Esophagus (tissue), 2 donors: ENCODE data around the gene NCDN. TPM values are rescaled to one million over a fixed set of nuclear protein-coding genes. Genes with fewer than 3 reads are reported as not detected.
A peak's percentile ranks its signal among the peaks of the same experiment; 100 is the strongest.

Experiments used
- H3K27ac ChIP-seq, 2 donors: one replicate each; pipeline ENCODE4 v1.5.1; 2013; ENCODE audit warnings: low read depth in 2 of 2, mild to moderate bottlenecking in 2 of 2, inconsistent platforms in 1 of 2, low read length in 1 of 2, moderate library complexity in 1 of 2
- H3K27me3 ChIP-seq, 2 donors: one replicate each; pipeline ENCODE4 v1.6.1; 2013; ENCODE audit warnings: low read length in 2 of 2, control low read depth in 1 of 2, mild to moderate bottlenecking in 1 of 2; ENCODE audit not compliant: insufficient read depth in 2 of 2, control insufficient read depth in 1 of 2
- H3K36me3 ChIP-seq, 2 donors: one replicate each; pipeline ENCODE4 v1.6.1; 2013; ENCODE audit warnings: low read length in 1 of 2; ENCODE audit not compliant: control insufficient read depth in 2 of 2, insufficient read depth in 2 of 2
- H3K4me1 ChIP-seq, 2 donors: one replicate each; pipeline ENCODE4 v1.6.1; 2013; ENCODE audit warnings: low read length in 1 of 2; ENCODE audit not compliant: control insufficient read depth in 2 of 2, insufficient read depth in 2 of 2
- H3K4me3 ChIP-seq, 2 donors: one replicate each; pipeline ENCODE4 v1.5.1; 2013; ENCODE audit warnings: low read length in 2 of 2, mild to moderate bottlenecking in 2 of 2, low read depth in 1 of 2, moderate library complexity in 1 of 2
- H3K9me3 ChIP-seq, 2 donors: one replicate each; pipeline ENCODE4 v1.6.1; 2013; ENCODE audit warnings: mild to moderate bottlenecking in 2 of 2, low read depth in 1 of 2, low read length in 1 of 2, moderate library complexity in 1 of 2; ENCODE audit not compliant: control insufficient read depth in 2 of 2, insufficient read depth in 1 of 2
- WGBS, 2 donors: extraction: QIAGEN DNeasy Blood & Tissue Kit; methylation state at CpG; one replicate each; pipeline ENCODE4 v1.1.7; 2013; 5-methylcytosine and 5-hydroxymethylcytosine counted together
- polyA plus RNA-seq, 2 donors: library from polyadenylated mRNA; stranded (reverse); fragments of 200-250 nt; gene quantifications; one replicate each; pipeline ENCODE4 v1.2.3, GENCODE V29; 2013
- donor health status: healthy with polysubstance abuse.
- donor health status: Bipolar disorder and iron deficiency.

NCDN gene
- polyA plus RNA-seq = 1 to 10 TPM; 4.6 to 8.3 TPM

DNA sequence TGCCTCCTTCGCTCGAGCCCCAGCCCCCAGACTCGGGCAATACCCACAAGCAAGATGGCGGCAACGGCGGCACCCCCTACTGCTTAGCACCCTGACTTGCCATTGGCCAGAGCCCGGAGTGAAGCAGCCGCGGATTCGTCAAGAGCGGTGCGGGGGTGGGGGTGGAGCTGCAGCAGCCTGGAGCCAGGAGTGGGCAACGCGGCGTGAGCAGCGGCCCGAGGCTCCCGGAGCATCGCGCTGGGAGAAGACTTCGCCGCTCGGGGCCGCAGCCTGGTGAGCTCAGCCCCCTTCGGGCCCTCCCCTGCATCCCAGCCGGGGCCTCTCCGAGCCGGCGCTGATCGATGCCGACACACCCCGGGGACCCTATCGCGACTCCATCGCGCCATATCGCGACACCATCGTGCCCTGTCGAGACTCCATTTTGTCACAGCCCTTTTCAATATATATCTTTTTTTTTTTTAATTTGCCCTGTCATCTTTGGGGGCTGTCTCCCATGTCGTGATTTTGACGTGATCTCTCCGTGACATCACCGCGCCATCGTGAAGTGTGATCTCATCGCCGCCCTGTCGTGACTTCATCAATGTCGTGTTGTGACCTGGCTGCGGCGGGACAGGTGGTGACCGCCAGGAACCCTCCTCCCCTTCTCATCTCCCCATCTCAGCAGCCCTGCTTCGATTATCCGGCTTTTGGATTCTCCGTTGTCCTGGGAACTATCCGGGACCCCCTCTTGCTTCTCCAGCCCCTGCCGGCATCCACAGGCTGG lies at the start of gene NCDN:
NCDN (plus strand) TSS at position 189 of the 763 bp plus-strand sequence; CDS start at position 581, 392 bp downstream.
- Histone ChIP-seq H3K4me3 (peak within 1 kb of the TSS; percentile 83 to 94), H3K27ac (peak within 1 kb of the TSS; percentile 95 to 97), H3K9me3 (no peaks in the 10 kb centered on the region), H3K36me3 (peaks cover 2 to 4% of the 10 kb centered on the region in 2 donors), H3K27me3 (no peaks in the 10 kb centered on the region), H3K4me1 (peaks cover 12 to 14% of the 10 kb centered on the region in 2 donors)
- WGBS, 2 donors = 0% methylated on average over 56 to 58 of the region's 58 CpGs

GRCh38 chr1:35507947-35508346 lies 49.7 kb upstream of the NCDN start:
- H3K9me3 ChIP-seq = no peaks in the 10 kb centered on the region
- no peaks in the 10 kb centered on the region for H3K4me1 ChIP-seq
- no peaks in the 10 kb centered on the region for H3K27me3 ChIP-seq
- H3K4me3 ChIP-seq = no peak overlapping the region
- peaks cover 0 to 5% of the 10 kb centered on the region in 2 donors for H3K36me3 ChIP-seq
- no peak overlapping the region for H3K27ac ChIP-seq

GRCh38 chr1:35509558-35509957 lies 48.0 kb upstream of the NCDN start:
- no peaks in the 10 kb centered on the region for H3K27me3 ChIP-seq
- 90 to 91% methylated on average over 3 of the region's 3 CpGs for WGBS, 2 donors
- no peak overlapping the region for H3K4me3 ChIP-seq
- no peak overlapping the region for H3K27ac ChIP-seq
- H3K36me3 ChIP-seq = peaks cover 0 to 5% of the 10 kb centered on the region in 2 donors
- no peaks in the 10 kb centered on the region for H3K4me1 ChIP-seq
- H3K9me3 ChIP-seq = no peaks in the 10 kb centered on the region

- Histone ChIP-seq H3K9me3 (no peaks in the 10 kb centered on the region), H3K27ac (no peak overlapping the region), H3K27me3 (no peaks in the 10 kb centered on the region), H3K4me3 (no peak overlapping the region), H3K4me1 (no peaks in the 10 kb centered on the region), H3K36me3 (peaks cover 0 to 5% of the 10 kb centered on the region in 2 donors)
- WGBS, 2 donors = 94 to 99% methylated on average over 2 of the region's 2 CpGs
Measured at GRCh38 chr1:35511305-35511704, 46.3 kb upstream of the NCDN start.

- Histone ChIP-seq H3K27me3 (no peaks in the 10 kb centered on the region), H3K27ac (no peak overlapping the region), H3K4me1 (no peaks in the 10 kb centered on the region), H3K9me3 (no peaks in the 10 kb centered on the region), H3K4me3 (no peak overlapping the region), H3K36me3 (no peaks in the 10 kb centered on the region)
- 98% methylated on average over 3 of the region's 3 CpGs for WGBS, 2 donors
Measured at GRCh38 chr1:35518183-35518582, 39.4 kb upstream of the NCDN start.

DNA sequence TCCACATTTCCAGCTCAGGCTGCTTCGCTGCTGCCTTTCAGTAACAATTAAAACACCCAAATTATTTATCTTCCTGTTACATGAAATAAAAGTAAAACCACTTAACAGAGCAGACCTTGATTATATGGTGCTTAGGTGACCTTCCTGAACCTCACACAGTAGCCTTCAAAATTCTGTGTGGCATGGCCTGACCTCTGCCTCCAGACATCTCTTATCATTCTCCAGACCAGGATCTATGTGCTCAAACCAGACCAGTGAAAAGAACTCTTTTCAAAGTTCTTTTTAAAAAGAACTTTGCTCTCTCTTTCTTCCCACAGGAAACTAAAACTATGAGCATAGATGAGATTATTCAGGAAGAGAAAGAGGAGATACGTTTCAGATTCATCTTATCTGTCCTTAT lies 38.2 kb upstream of the NCDN start:
- no peak overlapping the region for H3K4me3 ChIP-seq
- H3K27ac ChIP-seq = no peak overlapping the region
- WGBS, 2 donors = 72 to 75% methylated on average over 2 of the region's 2 CpGs

DNA sequence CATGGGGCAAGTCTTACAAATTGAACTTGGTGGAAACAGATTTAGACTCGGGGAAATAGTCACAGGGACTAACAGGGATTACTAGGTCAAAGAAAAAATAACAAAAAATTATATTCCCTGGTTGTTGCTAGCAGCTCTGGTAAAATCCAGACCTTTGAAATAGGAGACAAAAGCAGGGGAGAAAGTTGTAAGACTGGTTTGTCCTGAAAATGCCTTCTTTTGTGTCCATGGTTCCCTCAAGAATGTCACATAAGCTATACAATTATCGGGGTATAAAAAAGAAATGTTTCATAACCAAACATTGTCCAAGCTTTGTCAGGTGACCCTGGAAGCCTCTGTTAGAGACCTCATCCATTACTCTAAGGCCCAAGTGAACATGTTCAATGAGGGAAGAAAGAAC lies 33.5 kb upstream of the NCDN start:
- Histone ChIP-seq H3K27me3 (no peaks in the 10 kb centered on the region), H3K9me3 (no peaks in the 10 kb centered on the region), H3K27ac (no peak overlapping the region), H3K36me3 (no peaks in the 10 kb centered on the region), H3K4me3 (no peak overlapping the region), H3K4me1 (no peaks in the 10 kb centered on the region)
- 56 to 63% methylated on average over 2 of the region's 2 CpGs for WGBS, 2 donors

More for the DNA sequence above, 38.2 kb upstream of the NCDN start:
- no peaks in the 10 kb centered on the region for H3K9me3 ChIP-seq
- H3K4me1 ChIP-seq = no peaks in the 10 kb centered on the region
- no peaks in the 10 kb centered on the region for H3K27me3 ChIP-seq
- H3K36me3 ChIP-seq = no peaks in the 10 kb centered on the region

GRCh38 chr1:35530168-35530567 lies 27.4 kb upstream of the NCDN start:
- Histone ChIP-seq H3K9me3 (peaks cover 0 to 4% of the 10 kb centered on the region in 2 donors), H3K36me3 (peaks cover 2 to 10% of the 10 kb centered on the region in 2 donors), H3K27me3 (no peaks in the 10 kb centered on the region), H3K4me3 (no peak overlapping the region), H3K27ac (no peak overlapping the region), H3K4me1 (no peaks in the 10 kb centered on the region)
- WGBS, 2 donors = 78% methylated on average over 5 of the region's 5 CpGs

- Histone ChIP-seq H3K9me3 (peaks cover 0 to 4% of the 10 kb centered on the region in 2 donors), H3K4me3 (no peak overlapping the region), H3K27ac (no peak overlapping the region), H3K27me3 (no peaks in the 10 kb centered on the region), H3K36me3 (peaks cover 2 to 10% of the 10 kb centered on the region in 2 donors), H3K4me1 (no peaks in the 10 kb centered on the region)
- 98 to 100% methylated on average over 2 of the region's 2 CpGs for WGBS, 2 donors
Measured at GRCh38 chr1:35530946-35531345, 26.7 kb upstream of the NCDN start.

- peaks cover 0 to 4% of the 10 kb centered on the region in 2 donors for H3K9me3 ChIP-seq
- no peak overlapping the region for H3K4me3 ChIP-seq
- no peaks in the 10 kb centered on the region for H3K4me1 ChIP-seq
- peaks cover 2 to 10% of the 10 kb centered on the region in 2 donors for H3K36me3 ChIP-seq
- no peak overlapping the region for H3K27ac ChIP-seq
- H3K27me3 ChIP-seq = no peaks in the 10 kb centered on the region
- WGBS, 2 donors = 86 to 87% methylated on average over 6 of the region's 6 CpGs
Measured at GRCh38 chr1:35531368-35531767, 26.2 kb upstream of the NCDN start.
